NK-92 (cell line): ENCODE measurements around the gene MEI1.
"Not testable (repeated sequence)": the region's sequence is repeated elsewhere in the genome, so short reads cannot be mapped to it uniquely, and the experiment has no call there.

Experiments used
- DNase-seq: peaks from one replicate; lab custom pipeline; 2025; ENCODE audit not compliant: unreplicated experiment; lab: John Stamatoyannopoulos, UW

MEI1 gene

GRCh38 chr22:41682033-41682807, 17.1 kb upstream of the MEI1 start:
- DNase-seq = peak; percentile 2

DNA sequence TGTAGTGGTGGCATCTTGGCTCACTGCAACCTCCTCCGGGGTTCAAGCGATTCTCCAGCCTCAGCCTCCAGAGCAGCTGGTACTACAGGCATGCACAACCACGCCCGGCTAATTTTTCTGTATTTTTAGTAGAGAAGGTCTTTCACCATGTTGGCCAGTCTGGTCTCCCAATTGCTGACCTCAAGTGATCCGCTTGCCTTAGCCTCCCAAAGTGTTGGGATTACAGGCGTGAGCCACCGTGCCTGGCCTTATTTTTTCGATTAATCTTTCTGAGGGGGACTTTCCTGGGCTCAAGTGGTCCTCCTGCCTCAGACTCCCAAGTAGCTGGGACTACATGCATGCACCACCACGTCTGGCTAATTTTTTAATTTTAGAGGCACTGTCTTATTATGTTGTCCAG, 16.3 kb upstream of the MEI1 start:
- DNase-seq = no peak

DNA sequence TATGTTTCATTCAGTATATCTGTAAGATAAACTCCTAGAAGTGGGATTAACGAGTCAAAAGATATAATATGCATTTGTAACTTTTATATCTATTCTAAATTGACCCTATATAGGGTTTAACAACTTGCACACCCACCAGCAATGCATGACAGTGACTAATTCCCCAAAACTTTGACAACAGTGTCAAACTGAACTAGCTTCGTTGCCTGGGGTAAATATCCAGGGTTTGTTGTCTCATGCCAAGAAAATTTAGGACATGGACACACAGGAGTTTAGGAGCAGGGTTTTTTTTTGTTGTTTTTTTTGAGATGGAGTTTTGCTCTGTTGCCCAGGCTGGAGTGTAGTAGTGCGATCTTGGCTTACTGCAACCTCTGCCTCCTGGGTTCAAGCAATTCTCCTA, 15.7 kb upstream of the MEI1 start:
- no peak for DNase-seq

GRCh38 chr22:41684194-41684593, 15.1 kb upstream of the MEI1 start:
- no peak for DNase-seq

DNA sequence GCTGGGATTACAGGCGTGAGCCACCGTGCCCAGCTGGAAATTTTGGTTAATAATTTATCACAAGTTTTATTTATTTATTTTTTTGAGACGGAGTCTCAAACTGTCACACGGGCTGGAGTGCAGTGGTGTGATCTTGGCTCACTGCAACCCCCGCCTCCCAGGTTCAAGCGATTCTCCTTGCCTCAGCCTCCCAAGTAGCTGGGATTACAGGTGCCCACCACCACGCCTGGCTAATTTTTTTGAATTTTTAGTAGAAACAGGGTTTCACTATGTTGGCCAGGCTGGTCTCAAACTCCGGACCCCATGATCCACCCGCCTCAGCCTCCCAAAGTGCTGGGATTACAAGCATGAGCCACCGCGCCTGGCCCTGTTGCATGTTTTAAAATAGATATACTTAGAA, 12.4 kb upstream of the MEI1 start:
- not testable (repeated sequence) for DNase-seq

DNA sequence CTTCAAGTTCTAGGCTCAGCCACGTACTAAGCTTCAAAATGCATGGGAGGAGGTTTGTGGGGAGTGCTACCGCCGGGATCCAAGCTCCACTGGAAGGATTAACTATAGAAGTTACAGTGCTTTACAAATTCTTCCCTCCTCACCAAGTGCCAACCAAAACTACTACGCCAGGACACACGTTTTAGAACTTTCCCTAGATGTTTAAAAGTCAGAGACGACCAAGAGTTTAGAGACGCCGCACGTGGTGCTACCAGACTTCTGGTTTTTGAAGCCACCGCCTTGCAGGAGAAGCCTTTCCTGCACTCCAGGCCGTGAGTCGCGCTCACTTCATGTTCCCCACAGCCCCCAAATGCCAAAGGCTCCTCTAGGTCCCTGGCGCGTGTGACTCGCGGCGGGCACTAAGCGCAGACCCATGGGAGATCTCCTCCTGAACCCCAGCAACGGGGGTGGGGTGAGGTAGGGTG, 11.4 kb upstream of the MEI1 start:
- no peak for DNase-seq

DNA sequence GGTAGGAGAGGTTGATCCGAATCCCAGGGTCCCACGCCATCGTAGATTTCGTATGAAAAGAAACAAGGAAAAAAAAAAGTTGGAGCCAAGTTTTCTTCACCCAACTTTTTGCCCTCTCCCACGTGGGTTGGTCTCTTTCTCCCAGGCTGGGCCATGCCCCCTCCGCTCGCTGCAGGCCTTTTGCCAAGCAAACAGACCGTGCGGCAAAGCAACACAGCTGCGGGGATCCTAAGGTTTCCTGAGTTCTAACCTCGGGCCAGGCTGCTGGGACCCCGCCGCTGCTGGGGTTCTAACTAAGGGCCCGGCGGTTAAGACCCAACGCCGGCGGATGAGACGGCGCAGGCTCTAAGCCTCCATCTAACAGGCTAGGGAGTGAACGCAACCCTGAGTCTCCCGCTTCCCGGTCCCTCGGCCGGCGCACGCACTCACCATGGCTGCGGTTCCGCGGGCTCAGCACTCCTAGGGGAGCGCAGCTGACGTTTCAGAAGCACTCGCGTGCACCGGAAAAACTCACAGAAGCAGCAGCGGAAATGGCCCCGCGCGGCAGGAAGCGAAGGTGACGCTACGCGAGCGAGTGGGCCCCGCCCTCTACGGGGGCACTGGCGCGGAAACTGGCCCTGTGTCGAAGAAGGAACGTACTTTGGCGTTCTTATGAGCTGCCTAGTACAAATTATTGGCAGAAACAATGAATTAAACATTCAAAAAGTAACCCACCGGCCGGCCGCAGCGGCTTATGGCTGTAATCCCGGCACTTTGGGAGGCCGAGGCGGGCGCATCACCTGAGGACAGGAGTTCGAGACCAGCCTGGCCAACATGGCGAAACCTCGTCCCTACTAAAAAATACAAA, 10.7 kb upstream of the MEI1 start, which contains the start of gene SNU13:
TSS of gene SNU13 (minus strand) at position 503 of the 847 bp plus-strand sequence. CDS start at position 432, 71 bp downstream.
- peak; percentile 34 for DNase-seq

- no peak for DNase-seq
Observed at GRCh38 chr22:41690476-41690875, 8.8 kb upstream of the MEI1 start.

DNA sequence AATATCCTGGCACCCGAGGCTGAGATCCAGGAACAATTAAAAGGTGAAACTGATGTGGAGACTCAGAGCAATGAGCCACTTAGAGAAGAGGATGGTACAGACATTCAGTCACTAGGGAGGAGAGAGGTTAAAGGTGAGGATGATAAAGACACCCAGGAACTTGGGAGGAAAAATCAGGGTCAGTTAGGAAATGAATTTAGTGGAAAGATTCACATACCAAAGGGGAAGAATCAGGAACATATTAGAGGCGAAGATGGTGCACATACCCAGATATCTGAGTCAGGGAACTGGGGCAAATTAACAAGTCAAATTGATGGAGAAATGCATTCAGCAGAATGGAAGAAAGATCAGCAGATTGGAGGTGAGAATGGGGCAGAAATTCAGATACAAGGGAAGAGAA, 4.1 kb upstream of the MEI1 start:
- no peak for DNase-seq

- DNase-seq = no peak
Observed at GRCh38 chr22:41696703-41697102, 2.6 kb upstream of the MEI1 start.

DNA sequence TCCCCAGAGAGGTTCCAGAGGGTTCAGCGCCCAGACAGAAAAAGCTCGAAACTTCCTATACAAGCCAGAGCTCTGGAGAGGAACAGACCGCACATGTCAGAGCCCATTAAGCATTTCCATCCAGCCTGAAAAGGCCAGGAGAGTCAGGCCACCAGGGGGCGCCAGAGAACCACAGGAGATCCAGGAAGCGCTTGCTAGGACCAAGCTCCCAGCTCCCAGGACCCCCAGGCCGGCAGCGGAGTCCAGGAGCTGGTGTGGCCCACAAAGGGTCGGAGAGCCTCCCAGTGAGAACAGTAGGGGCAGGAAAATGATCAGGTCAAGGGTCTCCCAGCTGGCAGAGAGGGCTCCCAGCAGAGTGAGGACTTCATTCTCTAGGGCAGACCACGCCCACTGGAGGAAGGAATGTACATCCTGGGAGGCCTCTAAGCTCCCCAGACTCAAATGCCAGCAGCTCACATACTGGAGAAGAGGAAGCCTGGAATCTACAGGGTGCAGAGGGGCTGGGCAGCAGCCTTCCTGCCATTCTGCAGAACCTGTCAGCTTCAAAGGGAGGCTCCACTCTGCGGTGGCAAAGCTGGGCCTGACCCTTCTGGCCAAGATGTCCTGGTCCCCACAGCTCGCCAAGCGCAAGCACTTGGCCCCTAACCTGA, 2.1 kb upstream of the MEI1 start:
- peak; percentile 40 for DNase-seq

GRCh38 chr22:41700108-41700364, 733 bp downstream of the MEI1 start:
- DNase-seq = no peak

- DNase-seq = no peak
Observed at GRCh38 chr22:41702763-41703162, 3.5 kb downstream of the MEI1 start.

GRCh38 chr22:41709341-41709740, 10.0 kb downstream of the MEI1 start:
- no peak for DNase-seq

DNA sequence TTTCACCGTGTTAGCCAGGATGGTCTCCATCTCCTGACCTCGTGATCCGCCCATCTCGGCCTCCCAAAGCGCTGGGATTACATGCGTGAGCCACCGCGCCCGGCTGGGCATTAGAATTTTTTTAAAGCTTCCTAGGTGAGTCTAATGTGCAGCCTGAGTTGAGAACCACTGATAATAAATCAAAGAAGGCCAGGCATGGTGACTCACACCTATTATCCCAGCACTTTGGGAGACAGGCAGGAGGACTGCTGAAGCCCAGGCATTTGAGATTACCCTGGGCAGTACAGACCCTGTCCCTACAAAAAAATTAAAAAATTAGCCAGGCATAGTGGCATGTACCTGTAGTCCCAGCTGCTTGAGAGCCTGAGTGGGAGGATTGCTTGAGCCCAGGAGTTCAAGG, 13.7 kb downstream of the MEI1 start:
- no peak for DNase-seq

- no peak for DNase-seq
Observed at GRCh38 chr22:41722496-41722895, 23.2 kb downstream of the MEI1 start.

- DNase-seq = no peak
Observed at GRCh38 chr22:41725510-41726110, 26.3 kb downstream of the MEI1 start.

GRCh38 chr22:41731609-41732008, 32.3 kb downstream of the MEI1 start:
- no peak for DNase-seq

DNA sequence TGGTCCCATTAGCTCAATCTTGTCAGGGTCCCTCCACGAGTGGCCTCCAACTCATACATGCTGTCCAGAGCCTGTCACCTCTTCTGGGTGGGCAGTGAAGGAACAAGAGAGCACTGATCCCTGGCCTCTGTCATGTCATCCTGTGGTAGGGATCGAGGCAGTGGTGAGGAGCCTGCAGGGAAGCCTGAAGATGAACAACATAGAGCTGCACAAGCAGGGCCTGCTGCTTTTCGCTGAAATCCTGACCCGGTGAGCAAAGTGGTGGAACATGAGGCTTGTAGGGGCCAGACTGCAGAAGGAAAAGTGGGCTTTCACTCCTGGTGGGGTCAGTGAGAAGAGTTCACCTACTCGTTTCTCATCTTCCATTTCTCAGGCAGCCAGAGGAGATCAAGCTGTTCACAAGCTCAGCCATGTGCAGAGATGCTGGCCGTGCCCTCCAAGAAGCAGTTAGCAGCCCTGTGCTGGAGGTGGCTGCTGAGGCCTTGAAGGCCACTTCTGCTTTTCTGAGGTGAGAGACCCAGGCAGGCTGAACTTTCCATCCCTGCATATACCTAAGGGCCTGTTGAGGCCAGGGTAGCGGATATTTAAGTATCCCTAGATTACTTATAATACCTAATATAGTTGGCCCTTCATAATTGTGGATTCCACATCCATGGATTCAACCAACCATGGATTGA, 32.9 kb downstream of the MEI1 start:
- no peak for DNase-seq

- DNase-seq = not testable (repeated sequence)
Observed at GRCh38 chr22:41733241-41733640, 33.9 kb downstream of the MEI1 start.

- no peak for DNase-seq
Observed at GRCh38 chr22:41739576-41739975, 40.3 kb downstream of the MEI1 start.
